Thyroid gland (tissue), 4 donors: ENCODE data around the gene ETNK2. TPM values are rescaled to one million over a fixed set of nuclear protein-coding genes. Genes with fewer than 3 reads are reported as not detected.

Experiments
- DNase-seq, 2 donors: peaks; one replicate each; pipeline ENCODE4 v3.0.0-alpha.2; 2019
- H3K27ac ChIP-seq, 3 donors: fragments of 200-600 bp; sonication (generic); 1 replicate in 2 of 3; 2 replicates in 1 of 3; pipeline ENCODE4 v1.5.1; 2016 to 2019; ENCODE audit warnings: mild to moderate bottlenecking in 1 of 3, moderate library complexity in 1 of 3
- H3K27me3 ChIP-seq: fragments of 200-600 bp; sonication (generic); one replicate; pipeline ENCODE4 v1.5.1; 2019
- H3K36me3 ChIP-seq, 2 donors: fragments of 200-600 bp; sonication (generic); one replicate each; pipeline ENCODE4 v1.5.1; 2016 to 2019
- H3K4me1 ChIP-seq, 2 donors: fragments of 200-600 bp; sonication (generic); one replicate each; pipeline ENCODE4 v1.5.1; 2017 to 2019
- H3K4me3 ChIP-seq, 3 donors: fragments of 200-600 bp; sonication (generic); replicated peaks in 1 of 3; 1 replicate in 2 of 3; 2 replicates in 1 of 3; pipeline ENCODE4 v1.5.1; 2016; ENCODE audit warnings: mild to moderate bottlenecking in 1 of 3
- H3K9me3 ChIP-seq: fragments of 200-600 bp; sonication (generic); one replicate; pipeline ENCODE4 v1.5.1; 2017
- POLR2A ChIP-seq, 2 donors: fragments of 450-650 bp; IDR thresholded peaks; one replicate each; pipeline ENCODE4 v1.6.1; 2017; ENCODE audit warnings: antibody characterized with exemption in 2 of 2, mild to moderate bottlenecking in 2 of 2, moderate library complexity in 1 of 2
- WGBS, 2 donors: methylation state at CpG; one replicate each; pipeline ENCODE4 v1.1.5; 2017; 5-methylcytosine and 5-hydroxymethylcytosine counted together
- intact Hi-C: fragments of 100-400 bp; cut with DNase I; formaldehyde crosslinking; loops from one replicate; pipeline ENCODE4 v1.15.1; 2023
- total RNA-seq, 4 donors: library from RNA; depleted of rRNA; stranded (reverse); fragments of >200 nt; gene quantifications; one replicate each; pipeline ENCODE4 v1.2.3, GENCODE V29; 2016
- TF ChIP-seq, protein P1 (sequence below), 6 experiments: fragments of 200-600 bp in 3 of 6; fragments of 450-650 bp in 3 of 6; sonication (generic) in 3 of 6; IDR thresholded peaks; one replicate each; pipeline ENCODE4 v1.5.1; 2016 to 2019; ENCODE audit warnings: antibody characterized with exemption in 6 of 6, mild to moderate bottlenecking in 2 of 6, inconsistent platforms in 1 of 6, moderate library complexity in 1 of 6

Gene ETNK2
- total RNA-seq, 4 donors from 2014 or later: 16.1 to 22.5 (median 21.0) TPM

GRCh38 chr1:204142032-204142974 is 9.5 kb downstream of the ETNK2 start:
- intact Hi-C loops: loop anchor here (10.0 kb wide), 1 partner anchor 348 kb away; the partner anchor contains the start of genes ZBED6 and ZC3H11A
- WGBS, 2 donors: 88 to 95% methylated on average over 5 of the region's 5 CpGs

DNA sequence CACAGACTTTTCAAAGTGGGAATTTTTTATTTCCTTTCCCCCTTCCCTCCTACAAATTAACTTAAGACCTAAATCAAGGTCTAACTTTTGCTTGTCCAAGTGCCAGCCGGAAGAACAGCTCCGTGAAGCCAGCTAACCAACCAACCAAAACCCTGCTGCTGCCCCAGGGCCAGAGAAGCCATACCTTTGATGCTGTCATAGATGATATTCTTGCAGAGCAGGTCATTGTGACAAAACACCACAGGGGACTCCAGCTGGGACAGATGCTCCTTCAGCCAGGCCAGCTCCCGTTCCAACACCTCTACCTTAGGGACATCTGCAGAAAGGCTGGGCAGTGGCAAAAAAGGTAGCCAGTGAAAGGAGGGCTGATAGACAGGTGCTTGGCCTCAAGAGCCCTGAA is 10.7 kb downstream of the ETNK2 start:
- Histone ChIP-seq H3K27me3 (no peaks in the 10 kb centered on the region), H3K36me3 (no peaks in the 10 kb centered on the region), H3K4me3 (no peak overlapping the region), H3K27ac (no peak overlapping the region), H3K9me3 (no peaks in the 10 kb centered on the region), H3K4me1 (no peaks in the 10 kb centered on the region)
- WGBS, 2 donors: 87 to 97% methylated on average over 2 to 3 of the region's 3 CpGs
- intact Hi-C loops: loop anchor here (10.0 kb wide), 1 partner anchor 346 kb away; the partner anchor contains the start of genes ZBED6 and ZC3H11A
- no peak for DNase-seq
- TF ChIP-seq, protein P1, sequence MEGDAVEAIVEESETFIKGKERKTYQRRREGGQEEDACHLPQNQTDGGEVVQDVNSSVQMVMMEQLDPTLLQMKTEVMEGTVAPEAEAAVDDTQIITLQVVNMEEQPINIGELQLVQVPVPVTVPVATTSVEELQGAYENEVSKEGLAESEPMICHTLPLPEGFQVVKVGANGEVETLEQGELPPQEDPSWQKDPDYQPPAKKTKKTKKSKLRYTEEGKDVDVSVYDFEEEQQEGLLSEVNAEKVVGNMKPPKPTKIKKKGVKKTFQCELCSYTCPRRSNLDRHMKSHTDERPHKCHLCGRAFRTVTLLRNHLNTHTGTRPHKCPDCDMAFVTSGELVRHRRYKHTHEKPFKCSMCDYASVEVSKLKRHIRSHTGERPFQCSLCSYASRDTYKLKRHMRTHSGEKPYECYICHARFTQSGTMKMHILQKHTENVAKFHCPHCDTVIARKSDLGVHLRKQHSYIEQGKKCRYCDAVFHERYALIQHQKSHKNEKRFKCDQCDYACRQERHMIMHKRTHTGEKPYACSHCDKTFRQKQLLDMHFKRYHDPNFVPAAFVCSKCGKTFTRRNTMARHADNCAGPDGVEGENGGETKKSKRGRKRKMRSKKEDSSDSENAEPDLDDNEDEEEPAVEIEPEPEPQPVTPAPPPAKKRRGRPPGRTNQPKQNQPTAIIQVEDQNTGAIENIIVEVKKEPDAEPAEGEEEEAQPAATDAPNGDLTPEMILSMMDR (IDR thresholded peaks at IDR 0.05): no peak
- no peak for TF ChIP-seq POLR2A (IDR thresholded peaks at IDR 0.05)

More at GRCh38 chr1:204142032-204142974, 9.5 kb downstream of the ETNK2 start:
- Histone ChIP-seq H3K27me3 (no peaks in the 10 kb centered on the region), H3K4me1 (no peaks in the 10 kb centered on the region), H3K27ac (no peak overlapping the region), H3K9me3 (no peaks in the 10 kb centered on the region), H3K36me3 (no peaks in the 10 kb centered on the region), H3K4me3 (no peak overlapping the region)
- no peak for DNase-seq
- TF ChIP-seq POLR2A (IDR thresholded peaks at IDR 0.05): no peak
- TF ChIP-seq, protein P1 (IDR thresholded peaks at IDR 0.05): no peak

- 97 to 99% methylated on average over 6 of the region's 6 CpGs for WGBS, 2 donors
- DNase-seq: no peak
- Histone ChIP-seq H3K4me1 (no peaks in the 10 kb centered on the region), H3K27me3 (no peaks in the 10 kb centered on the region), H3K27ac (no peak overlapping the region), H3K36me3 (no peaks in the 10 kb centered on the region), H3K4me3 (no peak overlapping the region), H3K9me3 (no peaks in the 10 kb centered on the region)
- TF ChIP-seq POLR2A (IDR thresholded peaks at IDR 0.05): no peak
- TF ChIP-seq, protein P1 (IDR thresholded peaks at IDR 0.05): no peak
- intact Hi-C loops: loop anchor here (10.0 kb wide), 1 partner anchor 345 kb away; the partner anchor contains the start of genes ZBED6 and ZC3H11A
Observed at GRCh38 chr1:204139952-204140351, 11.9 kb downstream of the ETNK2 start.

GRCh38 chr1:204139088-204139487 is 12.8 kb downstream of the ETNK2 start:
- Histone ChIP-seq H3K27ac (no peak overlapping the region), H3K9me3 (no peaks in the 10 kb centered on the region), H3K36me3 (peaks cover 0 to 4% of the 10 kb centered on the region in 2 donors), H3K4me3 (no peak overlapping the region), H3K4me1 (no peaks in the 10 kb centered on the region), H3K27me3 (no peaks in the 10 kb centered on the region)
- TF ChIP-seq, protein P1 (IDR thresholded peaks at IDR 0.05): no peak
- no peak for TF ChIP-seq POLR2A (IDR thresholded peaks at IDR 0.05)
- no peak for DNase-seq
- intact Hi-C loops: no loop called here
- 60 to 88% methylated on average over 2 of the region's 2 CpGs for WGBS, 2 donors

GRCh38 chr1:204136814-204137213 is 15.0 kb downstream of the ETNK2 start:
- no peak overlapping the region for H3K4me3 ChIP-seq
- 57 to 92% methylated on average over 1 to 2 of the region's 2 CpGs for WGBS, 2 donors
- intact Hi-C loops: no loop called here
- H3K27ac ChIP-seq: no peak overlapping the region
- H3K36me3 ChIP-seq: peaks cover 0 to 5% of the 10 kb centered on the region in 2 donors
- H3K27me3 ChIP-seq: no peaks in the 10 kb centered on the region
- no peak for TF ChIP-seq POLR2A (IDR thresholded peaks at IDR 0.05)
- TF ChIP-seq, protein P1 (IDR thresholded peaks at IDR 0.05): no peak
- no peak for DNase-seq
- H3K4me1 ChIP-seq: no peaks in the 10 kb centered on the region
- H3K9me3 ChIP-seq: no peaks in the 10 kb centered on the region
